Esophagus squamous epithelium (tissue), 5 donors: ENCODE results near the gene SPEF2. TPM values are rescaled to one million over a fixed set of nuclear protein-coding genes. Genes with fewer than 3 reads are reported as not detected.

Source experiments
- DNase-seq: peaks from one replicate; lab custom pipeline; 2025; lab: John Stamatoyannopoulos, UW
- H3K27ac ChIP-seq, 4 donors: fragments of 200-600 bp; sonication (generic); one replicate each; pipeline ENCODE4 v1.5.1; 2016 to 2019; ENCODE audit warnings: mild to moderate bottlenecking in 1 of 4
- H3K27me3 ChIP-seq, 4 donors: fragments of 200-600 bp; sonication (generic); 1 replicate in 3 of 4; 2 replicates in 1 of 4; pipeline versions ENCODE4 v1.5.1 to v1.6.0; 2017 to 2021; ENCODE audit warnings: antibody characterized with exemption in 1 of 4
- H3K36me3 ChIP-seq, 3 donors: fragments of 200-600 bp; sonication (generic); one replicate each; pipeline ENCODE4 v1.5.1; 2016 to 2019
- H3K4me1 ChIP-seq, 3 donors: fragments of 200-600 bp; sonication (generic); one replicate each; pipeline ENCODE4 v1.5.1; 2017 to 2019
- H3K4me3 ChIP-seq, 4 donors: fragments of 200-600 bp; sonication (generic); 1 replicate in 3 of 4; 2 replicates in 1 of 4; pipeline ENCODE4 v1.5.1; 2016 to 2019; ENCODE audit warnings: mild to moderate bottlenecking in 2 of 4, moderate library complexity in 1 of 4
- H3K9me3 ChIP-seq, 3 donors: fragments of 200-600 bp; sonication (generic); one replicate each; pipeline ENCODE4 v1.5.1; 2016 to 2019
- POLR2A ChIP-seq, 4 donors: fragments of 450-650 bp; IDR thresholded peaks; one replicate each; pipeline ENCODE4 v1.6.1; 2017; ENCODE audit warnings: antibody characterized with exemption in 4 of 4, mild to moderate bottlenecking in 4 of 4, moderate library complexity in 3 of 4
- WGBS, 2 donors: methylation state at CpG; one replicate each; pipeline ENCODE4 v1.1.5; 2018; 5-methylcytosine and 5-hydroxymethylcytosine counted together
- intact Hi-C: fragments of 100-400 bp; cut with DNase I; formaldehyde crosslinking; loops from one replicate; pipeline ENCODE4 v1.15.0; 2022
- total RNA-seq, 4 donors: library from RNA; depleted of rRNA; stranded (reverse); fragments of >200 nt; gene quantifications; one replicate each; pipeline ENCODE4 v1.1.0, GENCODE V29; 2016
- TF ChIP-seq, protein P1 (sequence below), 6 experiments: fragments of 450-650 bp in 4 of 6; fragments of 200-600 bp in 2 of 6; sonication (generic) in 2 of 6; IDR thresholded peaks; one replicate each; pipeline ENCODE4 v1.5.1; 2016 to 2019; ENCODE audit warnings: antibody characterized with exemption in 6 of 6, mild to moderate bottlenecking in 4 of 6, moderate library complexity in 4 of 6
- donor health status: DM: yes; HTN: yes; CAD: no.

The SPEF2 gene
- total RNA-seq, 4 donors from 2014 or later, result 1.2 to 6.1 (median 3.0) TPM

DNA sequence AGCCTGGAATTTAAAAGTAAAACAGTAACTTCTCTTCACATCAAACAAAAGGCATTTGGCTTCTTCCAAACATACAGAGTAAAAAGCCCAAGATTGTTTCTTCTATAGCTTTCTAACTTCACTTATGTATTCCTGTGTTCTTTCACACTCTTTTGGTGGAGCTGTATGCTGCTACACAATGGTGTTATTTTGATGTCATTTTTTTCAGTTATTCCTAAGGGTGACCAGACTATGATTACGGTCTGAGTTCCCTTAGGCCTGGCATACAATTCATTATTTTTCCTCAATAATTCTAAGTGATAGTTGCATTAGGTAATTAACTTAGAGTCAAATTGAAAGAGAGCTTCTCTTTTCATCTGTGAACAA lies 172.8 kb downstream of the SPEF2 start:
- Histone ChIP-seq H3K4me3 (no peak overlapping the region), H3K36me3 (no peaks in the 10 kb centered on the region), H3K27ac (no peak overlapping the region), H3K27me3 (no peaks in the 10 kb centered on the region), H3K4me1 (no peaks in the 10 kb centered on the region), H3K9me3 (no peaks in the 10 kb centered on the region)
- 78 to 90% methylated on average over 1 of the region's 1 CpG for WGBS, 2 donors
- intact Hi-C loops, result no loop called here
- TF ChIP-seq, protein P1, sequence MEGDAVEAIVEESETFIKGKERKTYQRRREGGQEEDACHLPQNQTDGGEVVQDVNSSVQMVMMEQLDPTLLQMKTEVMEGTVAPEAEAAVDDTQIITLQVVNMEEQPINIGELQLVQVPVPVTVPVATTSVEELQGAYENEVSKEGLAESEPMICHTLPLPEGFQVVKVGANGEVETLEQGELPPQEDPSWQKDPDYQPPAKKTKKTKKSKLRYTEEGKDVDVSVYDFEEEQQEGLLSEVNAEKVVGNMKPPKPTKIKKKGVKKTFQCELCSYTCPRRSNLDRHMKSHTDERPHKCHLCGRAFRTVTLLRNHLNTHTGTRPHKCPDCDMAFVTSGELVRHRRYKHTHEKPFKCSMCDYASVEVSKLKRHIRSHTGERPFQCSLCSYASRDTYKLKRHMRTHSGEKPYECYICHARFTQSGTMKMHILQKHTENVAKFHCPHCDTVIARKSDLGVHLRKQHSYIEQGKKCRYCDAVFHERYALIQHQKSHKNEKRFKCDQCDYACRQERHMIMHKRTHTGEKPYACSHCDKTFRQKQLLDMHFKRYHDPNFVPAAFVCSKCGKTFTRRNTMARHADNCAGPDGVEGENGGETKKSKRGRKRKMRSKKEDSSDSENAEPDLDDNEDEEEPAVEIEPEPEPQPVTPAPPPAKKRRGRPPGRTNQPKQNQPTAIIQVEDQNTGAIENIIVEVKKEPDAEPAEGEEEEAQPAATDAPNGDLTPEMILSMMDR (IDR thresholded peaks at IDR 0.05), result no peak
- no peak for DNase-seq

DNA sequence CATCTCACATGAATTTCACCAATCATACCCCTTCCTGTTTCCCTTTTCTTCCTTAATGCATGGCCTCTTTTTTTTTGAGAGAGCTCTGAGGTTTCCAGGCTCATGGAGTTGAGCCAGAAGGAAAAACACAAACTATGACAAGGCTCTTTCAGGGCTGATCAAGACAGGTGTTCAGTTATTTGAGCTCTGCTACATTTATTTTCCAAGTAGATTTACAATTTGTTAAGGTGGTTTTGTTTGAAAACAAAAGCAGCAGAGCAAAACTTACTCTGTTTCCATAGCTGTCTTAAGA lies 176.6 kb downstream of the SPEF2 start:
- Histone ChIP-seq H3K9me3 (no peaks in the 10 kb centered on the region), H3K36me3 (no peaks in the 10 kb centered on the region), H3K4me3 (no peak overlapping the region), H3K27ac (no peak overlapping the region), H3K27me3 (no peaks in the 10 kb centered on the region), H3K4me1 (no peaks in the 10 kb centered on the region)
- no peak for DNase-seq
- intact Hi-C loops, result no loop called here
- no peak for TF ChIP-seq POLR2A (IDR thresholded peaks at IDR 0.05)
- TF ChIP-seq, protein P1 (IDR thresholded peaks at IDR 0.05), result no peak

DNA sequence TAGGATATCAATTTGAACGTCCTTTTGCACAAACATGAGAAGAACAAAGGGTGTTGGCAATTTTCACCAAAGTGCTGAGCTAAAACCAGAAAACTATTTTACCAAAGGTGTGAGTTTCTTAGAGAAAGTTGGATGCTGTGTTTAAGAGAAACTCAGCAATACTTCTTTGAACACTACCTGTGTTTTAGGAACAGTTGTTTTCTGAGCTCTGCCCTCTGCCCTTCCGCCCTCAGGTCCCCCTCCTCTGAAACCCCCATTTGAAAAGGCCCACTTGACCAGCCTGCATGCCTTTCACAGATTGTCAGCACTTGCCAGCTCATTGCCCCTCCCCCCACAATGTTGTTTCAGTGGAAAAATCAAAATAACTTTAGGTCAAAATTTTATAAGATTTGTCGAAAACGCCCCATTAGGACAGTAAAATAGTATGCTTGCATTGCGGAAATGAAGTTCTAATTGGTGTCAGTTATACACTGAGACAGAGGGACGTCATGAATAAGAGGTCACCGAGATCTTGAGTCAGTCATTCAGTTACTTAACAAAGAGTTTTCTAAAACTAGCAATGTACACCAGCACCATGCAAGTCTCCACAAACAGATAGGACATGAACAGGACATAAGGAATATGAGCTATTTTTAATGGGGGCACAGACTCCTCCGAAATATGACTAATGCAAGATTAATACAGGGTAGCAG lies 177.2 kb downstream of the SPEF2 start:
- no peak for DNase-seq
- Histone ChIP-seq H3K9me3 (no peaks in the 10 kb centered on the region), H3K27me3 (no peaks in the 10 kb centered on the region), H3K27ac (no peak overlapping the region), H3K4me1 (no peaks in the 10 kb centered on the region), H3K36me3 (no peaks in the 10 kb centered on the region), H3K4me3 (no peak overlapping the region)
- WGBS, 2 donors, result 63 to 84% methylated on average over 8 of the region's 8 CpGs
- TF ChIP-seq POLR2A (IDR thresholded peaks at IDR 0.05), result no peak
- TF ChIP-seq, protein P1 (IDR thresholded peaks at IDR 0.05), result no peak
- intact Hi-C loops, result no loop called here

DNA sequence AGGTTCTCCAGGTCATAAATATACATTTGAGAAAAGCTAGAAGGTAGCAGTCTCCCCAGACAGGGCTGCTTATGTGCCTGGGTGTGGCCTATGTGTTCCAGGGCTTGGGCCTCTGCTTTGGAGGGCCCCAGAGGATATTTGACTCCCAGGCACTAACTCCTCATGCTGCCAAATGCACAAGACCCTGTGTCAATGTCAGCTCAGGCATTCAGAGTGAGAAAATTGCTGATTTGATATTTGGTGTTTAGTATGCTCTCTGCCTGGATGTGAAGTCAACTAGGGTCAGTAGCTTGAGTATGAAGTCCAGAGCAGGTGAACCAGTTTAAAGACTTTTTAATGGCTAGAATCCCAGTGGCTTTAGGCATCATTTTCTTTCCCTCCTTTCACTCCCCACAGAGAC lies 181.5 kb downstream of the SPEF2 start:
- H3K4me3 ChIP-seq, result no peak overlapping the region
- TF ChIP-seq POLR2A (IDR thresholded peaks at IDR 0.05), result no peak
- TF ChIP-seq, protein P1 (IDR thresholded peaks at IDR 0.05), result no peak
- no peak overlapping the region for H3K27ac ChIP-seq
- no peaks in the 10 kb centered on the region for H3K36me3 ChIP-seq
- DNase-seq, result no peak
- no peaks in the 10 kb centered on the region for H3K4me1 ChIP-seq
- H3K27me3 ChIP-seq, result no peaks in the 10 kb centered on the region
- H3K9me3 ChIP-seq, result no peaks in the 10 kb centered on the region
- intact Hi-C loops, result no loop called here

DNA sequence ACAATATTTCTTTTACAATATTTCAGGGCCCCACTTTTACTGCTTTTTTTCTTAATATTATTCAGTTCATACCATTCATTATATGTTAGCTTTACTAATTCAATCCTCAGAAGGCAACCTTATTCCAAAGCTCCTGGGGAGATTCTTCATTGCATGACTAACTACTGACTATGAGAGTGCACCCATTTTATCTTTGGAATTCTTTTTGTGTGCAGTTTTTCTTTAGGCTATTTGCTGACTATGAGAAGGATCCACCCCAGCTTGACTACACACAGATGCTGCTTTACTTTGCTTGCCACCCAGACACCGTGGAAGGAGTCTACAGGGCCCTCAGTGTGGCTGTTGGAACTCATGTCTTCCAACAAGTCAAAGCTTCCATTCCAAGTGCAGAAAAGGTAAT lies 182.1 kb downstream of the SPEF2 start:
- 33 to 50% methylated on average over 1 of the region's 1 CpG for WGBS, 2 donors
- TF ChIP-seq, protein P1 (IDR thresholded peaks at IDR 0.05), result no peak
- Histone ChIP-seq H3K27me3 (no peaks in the 10 kb centered on the region), H3K4me3 (no peak overlapping the region), H3K4me1 (no peaks in the 10 kb centered on the region), H3K9me3 (no peaks in the 10 kb centered on the region), H3K36me3 (no peaks in the 10 kb centered on the region), H3K27ac (no peak overlapping the region)
- no peak for DNase-seq
- intact Hi-C loops, result no loop called here
